D721Med (cell line): ENCODE measurements around the gene FXYD5.

Experiments used
- DNase-seq: peaks from one replicate; pipeline ENCODE4 v3.0.0; 2011; ENCODE audit warnings: low spot score; ENCODE audit not compliant: insufficient read length
- FAIRE-seq: peaks from 2 replicates; lab custom pipeline; 2011; peaks lifted over from hg19 to GRCh38; lab: Jason Lieb, UNC
- TF ChIP-seq, protein P1 (sequence below): IDR thresholded peaks from 2 replicates; pipeline ENCODE4 v1.5.1; 2012; ENCODE audit warnings: mild to moderate bottlenecking, control low read depth; ENCODE audit not compliant: insufficient read depth; ENCODE audit errors: missing control alignments

FXYD5 gene

GRCh38 chr19:35120898-35121297 is 33.6 kb upstream of the FXYD5 start:
- TF ChIP-seq, protein P1, sequence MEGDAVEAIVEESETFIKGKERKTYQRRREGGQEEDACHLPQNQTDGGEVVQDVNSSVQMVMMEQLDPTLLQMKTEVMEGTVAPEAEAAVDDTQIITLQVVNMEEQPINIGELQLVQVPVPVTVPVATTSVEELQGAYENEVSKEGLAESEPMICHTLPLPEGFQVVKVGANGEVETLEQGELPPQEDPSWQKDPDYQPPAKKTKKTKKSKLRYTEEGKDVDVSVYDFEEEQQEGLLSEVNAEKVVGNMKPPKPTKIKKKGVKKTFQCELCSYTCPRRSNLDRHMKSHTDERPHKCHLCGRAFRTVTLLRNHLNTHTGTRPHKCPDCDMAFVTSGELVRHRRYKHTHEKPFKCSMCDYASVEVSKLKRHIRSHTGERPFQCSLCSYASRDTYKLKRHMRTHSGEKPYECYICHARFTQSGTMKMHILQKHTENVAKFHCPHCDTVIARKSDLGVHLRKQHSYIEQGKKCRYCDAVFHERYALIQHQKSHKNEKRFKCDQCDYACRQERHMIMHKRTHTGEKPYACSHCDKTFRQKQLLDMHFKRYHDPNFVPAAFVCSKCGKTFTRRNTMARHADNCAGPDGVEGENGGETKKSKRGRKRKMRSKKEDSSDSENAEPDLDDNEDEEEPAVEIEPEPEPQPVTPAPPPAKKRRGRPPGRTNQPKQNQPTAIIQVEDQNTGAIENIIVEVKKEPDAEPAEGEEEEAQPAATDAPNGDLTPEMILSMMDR = no peak
- no peak for DNase-seq
- FAIRE-seq = no peak

- FAIRE-seq (no peak), DNase-seq (no peak)
- TF ChIP-seq, protein P1 = no peak
Observed at GRCh38 chr19:35122687-35123551, 31.6 kb upstream of the FXYD5 start.

GRCh38 chr19:35123573-35123972 is 31.0 kb upstream of the FXYD5 start:
- DNase-seq = no peak
- TF ChIP-seq, protein P1 = no peak
- no peak for FAIRE-seq

DNA sequence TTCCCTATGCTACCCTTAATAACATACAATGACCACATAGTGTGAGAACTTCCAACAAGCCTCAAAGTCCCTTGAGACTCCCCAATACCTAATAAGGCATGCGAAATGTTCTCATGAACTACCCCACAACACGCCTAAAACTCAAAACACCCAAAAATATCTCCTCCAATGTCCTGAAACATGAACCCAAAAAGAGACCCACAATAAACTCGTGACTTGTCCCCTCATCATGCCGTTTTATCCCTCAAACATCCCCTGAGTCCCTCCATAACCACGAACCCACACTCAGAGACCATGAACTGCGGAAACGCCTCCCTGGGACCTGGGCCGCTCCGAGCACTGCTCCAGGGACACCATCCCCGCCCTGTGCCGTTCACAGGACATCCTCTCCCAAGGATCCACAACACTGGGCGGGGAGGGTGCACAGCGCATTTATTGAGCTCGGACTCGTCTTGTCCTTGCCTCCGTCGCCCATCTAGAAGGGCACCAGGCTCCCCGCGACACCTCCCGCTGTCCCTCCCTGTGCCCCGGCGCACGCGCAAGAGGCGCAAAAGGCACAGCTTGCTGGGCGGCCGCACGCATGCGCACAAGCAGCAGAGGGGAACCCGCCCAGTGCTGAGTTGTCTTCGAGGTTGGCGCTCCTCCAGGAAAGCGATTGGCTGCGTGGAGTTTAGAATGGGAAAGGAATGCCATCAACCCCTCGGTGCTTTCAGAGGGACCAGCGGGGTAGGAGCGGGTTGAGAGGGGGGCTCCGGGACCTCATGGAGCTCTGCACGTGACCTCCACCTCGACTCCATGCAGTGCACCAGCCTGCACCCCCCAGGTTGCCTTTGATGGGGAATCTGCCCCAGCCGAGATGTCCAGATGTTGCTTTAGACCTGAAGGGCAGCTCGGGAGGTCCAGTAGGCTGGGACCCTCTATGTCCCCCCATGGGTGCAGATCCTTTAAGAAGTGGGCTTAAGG is 30.2 kb upstream of the FXYD5 start:
- TF ChIP-seq, protein P1 = no peak
- FAIRE-seq (no peak), DNase-seq (no peak)

DNA sequence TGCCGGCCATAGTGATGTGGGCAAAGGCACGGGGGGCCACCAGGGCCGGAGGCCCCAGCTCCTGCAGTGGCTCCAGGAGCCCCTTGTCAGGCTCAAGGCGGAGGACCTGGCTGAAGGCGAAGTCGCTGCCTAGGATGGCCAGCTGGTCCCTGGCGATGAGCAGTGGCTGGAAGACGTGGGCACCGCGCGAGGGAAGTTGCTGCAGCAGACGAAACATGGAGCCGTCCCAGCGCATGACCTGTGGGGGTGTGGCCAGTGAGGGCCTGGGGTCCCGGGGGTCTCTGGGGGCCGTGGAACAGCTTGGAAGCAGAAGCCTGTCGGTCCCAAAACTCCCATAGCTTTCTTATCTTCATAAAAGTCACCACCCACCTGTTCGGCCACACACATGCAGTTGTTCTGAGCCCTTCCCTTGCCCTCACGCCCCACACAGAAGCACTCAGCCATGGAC is 29.2 kb upstream of the FXYD5 start:
- DNase-seq (no peak), FAIRE-seq (no peak)
- TF ChIP-seq, protein P1 = no peak

DNA sequence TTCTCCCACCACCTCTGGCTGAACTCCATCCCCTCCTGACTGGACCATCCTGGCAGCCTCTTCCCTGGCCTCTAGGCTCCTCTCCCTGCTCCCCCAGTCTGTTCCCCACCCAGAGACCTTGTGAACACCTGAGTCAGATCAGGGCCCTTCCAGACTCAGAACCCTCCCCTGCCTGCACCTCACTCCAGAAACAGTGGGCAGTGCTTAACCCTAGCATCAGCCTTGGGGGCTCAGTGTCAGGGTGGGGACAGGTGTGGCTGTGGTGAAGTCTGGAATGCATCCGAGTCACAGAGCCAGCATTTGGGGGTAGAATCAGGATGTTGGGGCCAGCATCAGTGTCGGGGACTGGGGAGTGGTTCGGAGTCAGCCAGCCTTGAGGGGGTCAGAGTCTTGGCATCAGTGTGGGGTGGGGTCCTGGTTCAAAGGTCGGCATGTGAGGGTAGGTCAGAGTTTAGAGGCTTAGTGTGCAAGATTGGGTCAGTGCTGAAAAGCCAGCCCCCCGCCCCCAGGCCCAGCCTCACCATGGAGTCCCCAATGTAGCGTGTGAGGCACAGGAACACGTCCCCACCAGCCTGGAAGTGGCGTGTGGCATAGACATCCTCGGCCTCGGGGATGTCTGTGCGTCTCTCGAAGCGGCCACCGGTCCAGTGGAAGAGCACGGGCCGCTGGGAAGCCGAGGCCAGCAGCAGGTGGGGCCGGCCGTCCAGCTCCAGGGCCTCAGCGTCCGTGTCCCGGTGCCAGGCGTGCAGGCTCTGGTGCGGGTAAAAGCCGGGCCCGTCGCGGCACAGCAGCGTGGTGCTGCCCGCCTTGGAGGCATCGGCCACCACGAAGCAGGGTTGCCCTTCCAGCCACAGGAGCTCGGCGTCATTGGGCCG is 28.5 kb upstream of the FXYD5 start:
- DNase-seq (no peak), FAIRE-seq (no peak)
- TF ChIP-seq, protein P1 = no peak
